Measurements from ENCODE around the gene EFTUD2.

The EFTUD2 gene

DNA sequence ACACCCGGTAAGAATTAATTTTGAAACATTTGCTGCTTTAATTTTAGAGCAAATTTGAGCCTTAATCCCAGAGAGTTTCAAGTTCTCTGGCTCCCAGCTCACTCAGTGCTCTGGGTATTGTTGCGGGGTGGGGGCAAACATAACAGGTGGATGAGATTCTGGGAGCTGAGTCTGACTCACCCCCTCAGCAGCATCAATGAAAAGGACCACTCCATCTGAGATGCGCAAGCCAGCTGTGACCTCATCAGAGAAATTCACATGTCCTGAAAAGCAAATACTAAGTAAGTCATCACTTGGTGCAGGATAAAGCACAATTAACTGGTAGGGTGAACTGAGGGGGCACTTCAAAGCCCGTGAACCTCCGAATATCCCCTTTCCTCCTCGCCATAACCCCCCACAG lies 19.9 kb downstream of the EFTUD2 start:
- Histone ChIP-seq H3K9me3 (ENCODE audit: control insufficient read depth, insufficient read depth, low read length) (no peaks in the 10 kb centered on the region), H3K4me1 (ENCODE audit: control insufficient read depth, insufficient read depth, low read length) (no peaks in the 10 kb centered on the region), H3K27ac (ENCODE audit: low read depth, low read length) (no peak overlapping the region), H3K27me3 (ENCODE audit: control insufficient read depth, insufficient read depth, low read length) (no peaks in the 10 kb centered on the region), H3K9ac (ENCODE audit: low read depth, low read length) (no peak overlapping the region), H3K4me3 (ENCODE audit: low read depth, low read length) (no peak overlapping the region), H3K36me3 (ENCODE audit: control insufficient read depth, insufficient read depth, low read length) (peaks cover 94% of the 10 kb centered on the region)

- H3K27ac ChIP-seq (ENCODE audit: low read depth, low read length) = no peak overlapping the region
- H3K9ac ChIP-seq (ENCODE audit: low read depth, low read length) = no peak overlapping the region
- no peak overlapping the region for H3K4me3 ChIP-seq (ENCODE audit: low read depth, low read length)
- H3K9me3 ChIP-seq (ENCODE audit: control insufficient read depth, insufficient read depth, low read length) = no peaks in the 10 kb centered on the region
- peaks cover 93% of the 10 kb centered on the region for H3K36me3 ChIP-seq (ENCODE audit: control insufficient read depth, insufficient read depth, low read length)
- H3K27me3 ChIP-seq (ENCODE audit: control insufficient read depth, insufficient read depth, low read length) = no peaks in the 10 kb centered on the region
- H3K4me1 ChIP-seq (ENCODE audit: control insufficient read depth, insufficient read depth, low read length) = no peaks in the 10 kb centered on the region
These were observed 20.5 kb downstream of the EFTUD2 start for GRCh38 chr17:44878627-44879221.

GRCh38 chr17:44877121-44877520 lies 22.1 kb downstream of the EFTUD2 start:
- Histone ChIP-seq H3K9me3 (ENCODE audit: control insufficient read depth, insufficient read depth, low read length) (no peaks in the 10 kb centered on the region), H3K4me1 (ENCODE audit: control insufficient read depth, insufficient read depth, low read length) (no peaks in the 10 kb centered on the region), H3K27ac (ENCODE audit: low read depth, low read length) (no peak overlapping the region), H3K36me3 (ENCODE audit: control insufficient read depth, insufficient read depth, low read length) (peaks cover 91% of the 10 kb centered on the region), H3K9ac (ENCODE audit: low read depth, low read length) (no peak overlapping the region), H3K4me3 (ENCODE audit: low read depth, low read length) (no peak overlapping the region), H3K27me3 (ENCODE audit: control insufficient read depth, insufficient read depth, low read length) (no peaks in the 10 kb centered on the region)

GRCh38 chr17:44875761-44876160 lies 23.5 kb downstream of the EFTUD2 start:
- Histone ChIP-seq H3K9ac (ENCODE audit: low read depth, low read length) (no peak overlapping the region), H3K36me3 (ENCODE audit: control insufficient read depth, insufficient read depth, low read length) (peaks cover 88% of the 10 kb centered on the region), H3K27me3 (ENCODE audit: control insufficient read depth, insufficient read depth, low read length) (no peaks in the 10 kb centered on the region), H3K4me3 (ENCODE audit: low read depth, low read length) (no peak overlapping the region), H3K9me3 (ENCODE audit: control insufficient read depth, insufficient read depth, low read length) (no peaks in the 10 kb centered on the region), H3K4me1 (ENCODE audit: control insufficient read depth, insufficient read depth, low read length) (no peaks in the 10 kb centered on the region), H3K27ac (ENCODE audit: low read depth, low read length) (no peak overlapping the region)

GRCh38 chr17:44872131-44872768 lies 27.0 kb downstream of the EFTUD2 start:
- no peak overlapping the region for H3K9ac ChIP-seq (ENCODE audit: low read depth, low read length)
- no peaks in the 10 kb centered on the region for H3K27me3 ChIP-seq (ENCODE audit: control insufficient read depth, insufficient read depth, low read length)
- H3K4me1 ChIP-seq (ENCODE audit: control insufficient read depth, insufficient read depth, low read length) = no peaks in the 10 kb centered on the region
- no peaks in the 10 kb centered on the region for H3K9me3 ChIP-seq (ENCODE audit: control insufficient read depth, insufficient read depth, low read length)
- no peak overlapping the region for H3K27ac ChIP-seq (ENCODE audit: low read depth, low read length)
- H3K4me3 ChIP-seq (ENCODE audit: low read depth, low read length) = no peak overlapping the region
- peaks cover 88% of the 10 kb centered on the region for H3K36me3 ChIP-seq (ENCODE audit: control insufficient read depth, insufficient read depth, low read length)

- Histone ChIP-seq H3K9me3 (ENCODE audit: control insufficient read depth, insufficient read depth, low read length) (no peaks in the 10 kb centered on the region), H3K36me3 (ENCODE audit: control insufficient read depth, insufficient read depth, low read length) (peaks cover 88% of the 10 kb centered on the region), H3K27me3 (ENCODE audit: control insufficient read depth, insufficient read depth, low read length) (no peaks in the 10 kb centered on the region), H3K4me3 (ENCODE audit: low read depth, low read length) (no peak overlapping the region), H3K27ac (ENCODE audit: low read depth, low read length) (no peak overlapping the region), H3K9ac (ENCODE audit: low read depth, low read length) (no peak overlapping the region), H3K4me1 (ENCODE audit: control insufficient read depth, insufficient read depth, low read length) (no peaks in the 10 kb centered on the region)
These were observed 27.7 kb downstream of the EFTUD2 start for GRCh38 chr17:44871556-44871955.

GRCh38 chr17:44867841-44868240 lies 31.4 kb downstream of the EFTUD2 start:
- Histone ChIP-seq H3K9ac (ENCODE audit: low read depth, low read length) (no peak overlapping the region), H3K9me3 (ENCODE audit: control insufficient read depth, insufficient read depth, low read length) (no peaks in the 10 kb centered on the region), H3K27me3 (ENCODE audit: control insufficient read depth, insufficient read depth, low read length) (no peaks in the 10 kb centered on the region), H3K4me1 (ENCODE audit: control insufficient read depth, insufficient read depth, low read length) (no peaks in the 10 kb centered on the region), H3K36me3 (ENCODE audit: control insufficient read depth, insufficient read depth, low read length) (peaks cover 89% of the 10 kb centered on the region), H3K27ac (ENCODE audit: low read depth, low read length) (no peak overlapping the region), H3K4me3 (ENCODE audit: low read depth, low read length) (no peak overlapping the region)

- no peaks in the 10 kb centered on the region for H3K9me3 ChIP-seq (ENCODE audit: control insufficient read depth, insufficient read depth, low read length)
- no peak overlapping the region for H3K27ac ChIP-seq (ENCODE audit: low read depth, low read length)
- H3K9ac ChIP-seq (ENCODE audit: low read depth, low read length) = no peak overlapping the region
- no peaks in the 10 kb centered on the region for H3K4me1 ChIP-seq (ENCODE audit: control insufficient read depth, insufficient read depth, low read length)
- peaks cover 88% of the 10 kb centered on the region for H3K36me3 ChIP-seq (ENCODE audit: control insufficient read depth, insufficient read depth, low read length)
- H3K4me3 ChIP-seq (ENCODE audit: low read depth, low read length) = no peak overlapping the region
- H3K27me3 ChIP-seq (ENCODE audit: control insufficient read depth, insufficient read depth, low read length) = no peaks in the 10 kb centered on the region
These were observed 33.3 kb downstream of the EFTUD2 start for GRCh38 chr17:44865931-44866330.

- Histone ChIP-seq H3K9me3 (ENCODE audit: control insufficient read depth, insufficient read depth, low read length) (no peaks in the 10 kb centered on the region), H3K4me1 (ENCODE audit: control insufficient read depth, insufficient read depth, low read length) (no peaks in the 10 kb centered on the region), H3K36me3 (ENCODE audit: control insufficient read depth, insufficient read depth, low read length) (peaks cover 91% of the 10 kb centered on the region), H3K27ac (ENCODE audit: low read depth, low read length) (no peak overlapping the region), H3K4me3 (ENCODE audit: low read depth, low read length) (no peak overlapping the region), H3K27me3 (ENCODE audit: control insufficient read depth, insufficient read depth, low read length) (no peaks in the 10 kb centered on the region), H3K9ac (ENCODE audit: low read depth, low read length) (no peak overlapping the region)
These were observed 34.0 kb downstream of the EFTUD2 start for GRCh38 chr17:44865231-44865660.

DNA sequence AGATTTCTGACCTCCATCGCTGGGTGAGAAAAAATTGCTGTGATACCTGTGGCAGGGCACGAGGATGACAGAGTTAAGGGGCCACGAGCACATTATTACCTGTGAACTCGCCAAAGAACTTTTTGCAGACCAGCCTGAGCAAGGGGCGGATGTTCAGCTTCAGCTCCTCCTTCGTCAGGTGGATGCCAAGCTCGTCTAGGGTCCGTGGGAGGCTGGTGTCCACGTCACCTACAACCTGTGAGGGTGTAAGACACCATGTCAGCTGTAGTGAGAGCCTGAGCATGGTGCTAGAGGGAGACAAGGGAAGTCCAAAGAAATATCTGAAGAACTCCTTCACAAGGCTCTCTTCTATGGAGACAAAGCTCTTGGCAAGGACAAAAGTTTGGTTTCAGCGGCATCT lies 34.4 kb downstream of the EFTUD2 start:
- Histone ChIP-seq H3K9me3 (ENCODE audit: control insufficient read depth, insufficient read depth, low read length) (no peaks in the 10 kb centered on the region), H3K9ac (ENCODE audit: low read depth, low read length) (no peak overlapping the region), H3K36me3 (ENCODE audit: control insufficient read depth, insufficient read depth, low read length) (peaks cover 91% of the 10 kb centered on the region), H3K4me1 (ENCODE audit: control insufficient read depth, insufficient read depth, low read length) (no peaks in the 10 kb centered on the region), H3K27me3 (ENCODE audit: control insufficient read depth, insufficient read depth, low read length) (no peaks in the 10 kb centered on the region), H3K27ac (ENCODE audit: low read depth, low read length) (no peak overlapping the region), H3K4me3 (ENCODE audit: low read depth, low read length) (no peak overlapping the region)

DNA sequence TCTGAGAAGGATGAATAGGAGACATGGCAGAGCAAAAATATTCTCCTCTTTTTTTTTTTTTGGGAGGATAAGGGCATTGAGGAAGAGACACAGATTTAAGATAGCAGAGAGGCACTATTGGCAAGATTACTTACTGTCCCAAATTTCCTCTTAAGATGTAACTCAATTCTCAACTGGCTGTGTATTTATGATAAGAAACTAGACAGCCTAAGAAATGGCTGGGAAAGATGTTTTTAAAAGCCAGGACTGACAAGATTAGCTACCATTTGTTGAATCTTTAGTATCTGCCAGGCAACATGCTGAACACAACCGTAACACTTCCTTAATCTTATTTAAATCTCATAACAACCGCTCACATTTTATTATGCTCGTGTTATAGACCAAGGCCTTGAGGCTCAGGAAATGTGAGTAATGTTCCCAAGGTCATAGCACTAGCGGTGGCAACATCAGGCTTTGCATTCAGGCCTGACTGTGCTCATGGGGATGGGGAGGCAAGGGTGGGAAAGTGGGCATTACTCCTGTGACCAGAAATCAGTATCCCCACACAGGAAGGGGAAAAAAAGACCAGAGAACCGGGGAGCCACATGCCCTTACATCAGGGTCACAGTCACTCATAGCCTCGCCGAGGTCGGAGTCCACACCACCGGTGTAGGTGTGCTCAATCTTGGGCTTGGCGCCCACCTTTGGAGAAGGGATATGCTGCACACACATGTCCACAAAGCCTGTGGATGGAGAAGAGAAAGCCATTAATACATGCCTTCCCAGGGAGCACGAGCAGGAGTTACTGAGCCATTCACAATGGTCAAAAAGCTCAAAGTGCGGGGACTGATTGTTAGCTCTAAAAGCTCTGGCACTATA lies 36.0 kb downstream of the EFTUD2 start:
- Histone ChIP-seq H3K4me3 (ENCODE audit: low read depth, low read length) (no peak overlapping the region), H3K36me3 (ENCODE audit: control insufficient read depth, insufficient read depth, low read length) (peaks cover 91% of the 10 kb centered on the region), H3K9ac (ENCODE audit: low read depth, low read length) (no peak overlapping the region), H3K9me3 (ENCODE audit: control insufficient read depth, insufficient read depth, low read length) (no peaks in the 10 kb centered on the region), H3K27ac (ENCODE audit: low read depth, low read length) (no peak overlapping the region), H3K4me1 (ENCODE audit: control insufficient read depth, insufficient read depth, low read length) (no peaks in the 10 kb centered on the region), H3K27me3 (ENCODE audit: control insufficient read depth, insufficient read depth, low read length) (no peaks in the 10 kb centered on the region)
